ENCODE data around the gene DENND5B. TPM values are rescaled to one million over a fixed set of nuclear protein-coding genes. Genes with fewer than 3 reads are reported as not detected.

DENND5B gene
- total and polyA plus RNA-seq, 10 of the 15 experiments (the other 5 are each of a cell fraction or from before 2014, with no cell fraction given) = 0.39 to 32.5 (median 20.6) TPM

- Histone ChIP-seq H3K9ac (ENCODE audit: control insufficient read depth, insufficient read depth, low read length) (no peak overlapping the region), H3K9me3 (replicated peaks; ENCODE audit: control insufficient read depth, insufficient read depth, low read length) (no peaks in the 10 kb centered on the region; the same call in 2 of the 3 replicates), H3K79me2 (ENCODE audit: control insufficient read depth, insufficient read depth, low read length) (no peaks in the 10 kb centered on the region), H3K4me1 (ENCODE audit: control insufficient read depth, insufficient read depth, low read length) (peaks cover 22% of the 10 kb centered on the region), H3K36me3 (ENCODE audit: control insufficient read depth in 2 of 2, insufficient read depth in 2 of 2, low read length in 1 of 2) (no peaks in the 10 kb centered on the region), H3K27ac (ENCODE audit: control insufficient read depth, insufficient read depth) (no peak overlapping the region), H3K27me3 (replicated peaks in 1 of 2; ENCODE audit: control insufficient read depth in 2 of 2, insufficient read depth in 2 of 2, low read length in 1 of 2) (no peaks in the 10 kb centered on the region), H4K20me1 (ENCODE audit: control insufficient read depth, insufficient read depth) (no peaks in the 10 kb centered on the region), H3K4me2 (ENCODE audit: control insufficient read depth, insufficient read depth) (no peak overlapping the region), H2AFZ (ENCODE audit: control insufficient read depth, low read depth, low read length) (no peak overlapping the region), H3K4me3 (no peak overlapping the region)
- in situ Hi-C loops (cut with MboI) (no loop called here), intact Hi-C loops (cut with micrococcal nuclease; ENCODE audit: unreplicated experiment) (no loop called here)
- no peak for TF ChIP-seq HSF1 (IDR thresholded peaks at IDR 0.05; ENCODE audit: low read depth, low read length)
- TF ChIP-seq POU2F2 (IDR thresholded peaks at IDR 0.05; ENCODE audit: borderline replicate concordance, low read depth, low read length) = no peak
- TF ChIP-seq TCF12 (IDR thresholded peaks at IDR 0.05; ENCODE audit: low read depth, low read length) = no peak
- TF ChIP-seq KDM1A (IDR thresholded peaks at IDR 0.05; ENCODE audit: borderline replicate concordance) = no peak
- no peak for TF ChIP-seq CREB1 (IDR thresholded peaks at IDR 0.05; ENCODE audit: low read depth)
- TF ChIP-seq RAD51 (IDR thresholded peaks at IDR 0.05) = no peak
- no peak for TF ChIP-seq HCFC1 (IDR thresholded peaks at IDR 0.05; ENCODE audit: low read length)
- TF ChIP-seq ZNF207 (IDR thresholded peaks at IDR 0.05; ENCODE audit: borderline replicate concordance) = no peak
- TF ChIP-seq BRCA1 (IDR thresholded peaks at IDR 0.05; ENCODE audit: low read depth, low read length) = no peak
- no peak for TF ChIP-seq NKRF (conservative IDR thresholded peaks at IDR 0.05)
- no peak for TF ChIP-seq BACH1 (IDR thresholded peaks at IDR 0.05; ENCODE audit: borderline replicate concordance)
- TF ChIP-seq ZNF274 (IDR thresholded peaks at IDR 0.05; ENCODE audit: insufficient read depth, insufficient read length) = no peak
- TF ChIP-seq IRF5 (IDR thresholded peaks at IDR 0.05; ENCODE audit: borderline replicate concordance) = no peak
- no peak for TF ChIP-seq HDGF (IDR thresholded peaks at IDR 0.05)
- no peak for TF ChIP-seq EZH2 (IDR thresholded peaks at IDR 0.05; ENCODE audit: borderline replicate concordance, control insufficient read depth, low read depth, low read length)
- no peak for TF ChIP-seq FOXK2 (IDR thresholded peaks at IDR 0.05)
- no peak for TF ChIP-seq PKNOX1 (IDR thresholded peaks at IDR 0.05)
- no peak for TF ChIP-seq USF1 (IDR thresholded peaks at IDR 0.05; ENCODE audit: borderline replicate concordance, extremely low read length, insufficient read depth, low read depth, low read length)
- no peak for TF ChIP-seq SUZ12 (IDR thresholded peaks at IDR 0.05; ENCODE audit: unreplicated experiment)
- FAIRE-seq (no peak), DNase-seq (ENCODE audit: low read depth, low spot score) (no peak), ATAC-seq (no peak)
- WGBS (ENCODE audit: insufficient coverage, insufficient replicate concordance, low lambda C conversion rate, missing lambda C conversion rate) = 92% methylated on average over 8 of the region's 8 CpGs
- RAD21 ChIA-PET (ENCODE audit: unreplicated experiment) = no interaction called here
- POLR2A ChIA-PET = no interaction called here
- SMC1A ChIA-PET (ENCODE audit: uncharacterized antibody, unreplicated experiment) = interaction anchor here (1.0 kb wide), 1 partner anchor 37 kb away, joined by 3 read pairs; no protein-coding TSS in a partner anchor
- CTCF ChIA-PET = interaction anchor here (0.6 to 1.3 kb wide), 2 partner anchors 10 to 1067 kb away, joined by 3 read pairs; no protein-coding TSS in a partner anchor
- no TSS peak for BruUV-seq (replicated peaks)
Observed at GRCh38 chr12:31597066-31597465, 6.1 kb upstream of the DENND5B start.

All from GM12878 (cell line).